IMR-90 (cell line): ENCODE data around the gene ANGPT4. TPM values are rescaled to one million over a fixed set of nuclear protein-coding genes. Genes with fewer than 3 reads are reported as not detected.

ENCODE experiments used
- ATAC-seq: fragments of 200-7000 bp; cut with Tn5 transposase; 2 replicates; pipeline ENCODE4 v1.9.1; 2020; ENCODE audit warnings: low read depth, mild to moderate bottlenecking, moderate library complexity
- BruUV-seq: library from RNA; stranded (reverse); fragments of 400-500 nt; replicated peaks from 2 replicates; lab custom pipeline; 2021; lab: Mats Ljungman, UMichigan
- CTCF ChIA-PET: fragments of 300-600 bp; formaldehyde crosslinking; extraction: SDS; loops from one replicate; lab custom pipeline; 2021; ENCODE audit warnings: antibody characterized with exemption; lab: Yijun Ruan, JAX
- POLR2A ChIA-PET: fragments of 300-600 bp; sonication (Branson Sonifier 250); formaldehyde crosslinking; loops from one replicate; lab custom pipeline; 2022; ENCODE audit warnings: antibody characterized with exemption; ENCODE audit not compliant: unreplicated experiment; lab: Charles Lee
- DNase-seq: peaks from one replicate; pipeline ENCODE4 v3.0.0; 2013
- H2AFZ ChIP-seq: replicated peaks from 2 replicates; pipeline ENCODE3; 2013; ENCODE audit warnings: low read length, mild to moderate bottlenecking; ENCODE audit not compliant: poor library complexity
- H2AK5ac ChIP-seq: 2 replicates; pipeline ENCODE4 v1.6.1; 2013; ENCODE audit warnings: low read depth, low read length, inconsistent platforms
- H2AK9ac ChIP-seq: replicated peaks from 2 replicates; pipeline ENCODE3; 2013; ENCODE audit warnings: mild to moderate bottlenecking, low read depth, low read length, moderate library complexity; ENCODE audit not compliant: poor library complexity
- H2BK120ac ChIP-seq: 2 replicates; pipeline ENCODE4 v1.6.1; 2013; ENCODE audit warnings: low read depth, low read length, inconsistent platforms
- H2BK15ac ChIP-seq: 3 replicates; pipeline ENCODE4 v1.6.1; 2013; ENCODE audit warnings: low read depth, low read length, inconsistent platforms
- H2BK20ac ChIP-seq: 2 replicates; pipeline ENCODE4 v1.6.1; 2013; ENCODE audit warnings: low read depth, mild to moderate bottlenecking, inconsistent platforms, low read length, moderate library complexity
- H2BK5ac ChIP-seq: 2 replicates; pipeline ENCODE4 v1.6.1; 2013; ENCODE audit warnings: mild to moderate bottlenecking, low read depth, low read length, inconsistent platforms; ENCODE audit not compliant: poor library complexity, severe bottlenecking
- H3K14ac ChIP-seq: replicated peaks from 2 replicates; pipeline ENCODE4 v1.6.1; 2013; ENCODE audit warnings: low read depth, low read length, inconsistent platforms
- H3K18ac ChIP-seq: 2 replicates; pipeline ENCODE4 v1.6.1; 2013; ENCODE audit warnings: low read depth, low read length, control low read depth
- H3K23ac ChIP-seq: 2 replicates; pipeline ENCODE4 v1.6.1; 2013; ENCODE audit warnings: low read depth, low read length, inconsistent platforms
- H3K27ac ChIP-seq: 2 replicates; pipeline ENCODE4 v1.5.1; 2013; ENCODE audit warnings: mild to moderate bottlenecking, control low read depth, low read length; ENCODE audit not compliant: insufficient read depth
- H3K27me3 ChIP-seq: 2 replicates; pipeline ENCODE4 v1.6.1; 2013; ENCODE audit warnings: low read length; ENCODE audit not compliant: control insufficient read depth, insufficient read depth
- H3K36me3 ChIP-seq: 2 replicates; pipeline ENCODE4 v1.6.1; 2013; ENCODE audit warnings: low read length, mixed read lengths; ENCODE audit not compliant: control insufficient read depth, insufficient read depth
- H3K4ac ChIP-seq: 2 replicates; pipeline ENCODE4 v1.6.1; 2013; ENCODE audit warnings: low read depth, low read length, inconsistent platforms
- H3K4me1 ChIP-seq: 2 replicates; pipeline ENCODE4 v1.6.1; 2013; ENCODE audit warnings: low read length, mixed read lengths; ENCODE audit not compliant: control insufficient read depth, insufficient read depth
- H3K4me2 ChIP-seq: 2 replicates; pipeline ENCODE4 v1.6.1; 2013; ENCODE audit warnings: low read depth, mild to moderate bottlenecking, control low read depth, low read length, moderate library complexity
- H3K4me3 ChIP-seq: 2 replicates; pipeline ENCODE4 v1.5.1; 2013; ENCODE audit warnings: low read depth, mild to moderate bottlenecking, control low read depth, low read length, moderate library complexity; ENCODE audit not compliant: insufficient read depth
- H3K56ac ChIP-seq: 2 replicates; pipeline ENCODE4 v1.6.1; 2013; ENCODE audit warnings: low read length, inconsistent platforms; ENCODE audit not compliant: insufficient read depth; ENCODE audit errors: extremely low read depth
- H3K79me1 ChIP-seq, 2 experiments: 2 replicates each; pipeline ENCODE4 v1.6.1; 2013; ENCODE audit warnings: low read length in 2 of 2, inconsistent platforms in 1 of 2, low read depth in 1 of 2
- H3K9ac ChIP-seq: 2 replicates; pipeline ENCODE4 v1.6.1; 2013; ENCODE audit warnings: low read depth, low read length, control low read depth
- H3K9me1 ChIP-seq: 2 replicates; pipeline ENCODE4 v1.6.1; 2013; ENCODE audit warnings: low read length, inconsistent platforms; ENCODE audit not compliant: insufficient read depth
- H3K9me3 ChIP-seq: 2 replicates; pipeline ENCODE4 v1.6.1; 2013; ENCODE audit warnings: low read length; ENCODE audit not compliant: control insufficient read depth, insufficient read depth
- H4K20me1 ChIP-seq: 2 replicates; pipeline ENCODE4 v1.6.1; 2013; ENCODE audit warnings: low read length, inconsistent platforms; ENCODE audit not compliant: insufficient read depth
- H4K5ac ChIP-seq: 2 replicates; pipeline ENCODE4 v1.6.1; 2013; ENCODE audit warnings: mild to moderate bottlenecking, low read depth, low read length, control low read depth
- H4K8ac ChIP-seq, 2 experiments: 2 replicates each; pipeline ENCODE4 v1.6.1; 2013; ENCODE audit warnings: low read depth in 2 of 2, low read length in 2 of 2, control low read depth in 1 of 2, inconsistent platforms in 1 of 2
- H4K91ac ChIP-seq: 2 replicates; pipeline ENCODE4 v1.6.1; 2013; ENCODE audit warnings: low read depth, low read length, inconsistent platforms; ENCODE audit not compliant: insufficient read depth
- BHLHE40 ChIP-seq: fragments of 150-350 bp; IDR thresholded peaks from 2 replicates; pipeline ENCODE4 v1.6.1; 2016; ENCODE audit warnings: mild to moderate bottlenecking, low read depth, low read length
- CEBPB ChIP-seq: IDR thresholded peaks from 2 replicates; pipeline ENCODE4 v1.6.1; 2012; ENCODE audit warnings: low read depth, low read length, improper control_type of control experiment
- CHD1 ChIP-seq: IDR thresholded peaks from 2 replicates; pipeline ENCODE4 v1.6.1; 2012; ENCODE audit warnings: low read depth, low read length, improper control_type of control experiment
- FOS ChIP-seq: fragments of 150-350 bp; IDR thresholded peaks from 2 replicates; pipeline ENCODE4 v1.6.1; 2016; ENCODE audit warnings: low read depth, low read length
- MAFK ChIP-seq: IDR thresholded peaks from 2 replicates; pipeline ENCODE4 v1.6.1; 2012; ENCODE audit warnings: low read depth, low read length, improper control_type of control experiment
- MAZ ChIP-seq: IDR thresholded peaks from 2 replicates; pipeline ENCODE4 v1.6.1; 2012; ENCODE audit warnings: low read depth, mild to moderate bottlenecking, low read length, improper control_type of control experiment, moderate library complexity, borderline replicate concordance
- MXI1 ChIP-seq: IDR thresholded peaks from 2 replicates; pipeline ENCODE4 v1.6.1; 2012; ENCODE audit warnings: low read depth, mild to moderate bottlenecking, low read length, moderate library complexity, borderline replicate concordance
- NFE2L2 ChIP-seq: fragments of 150-350 bp; IDR thresholded peaks from 2 replicates; pipeline ENCODE4 v1.6.1; 2016; ENCODE audit warnings: low read depth, mild to moderate bottlenecking, low read length
- POLR2A ChIP-seq: IDR thresholded peaks from 2 replicates; pipeline ENCODE4 v1.6.1; 2012; ENCODE audit warnings: mild to moderate bottlenecking, low read depth, low read length
- RAD21 ChIP-seq: IDR thresholded peaks from 2 replicates; pipeline ENCODE4 v1.6.1; 2012; ENCODE audit warnings: low read length, improper control_type of control experiment
- RCOR1 ChIP-seq: IDR thresholded peaks from 2 replicates; pipeline ENCODE4 v1.6.1; 2012; ENCODE audit warnings: mild to moderate bottlenecking, low read length, improper control_type of control experiment; ENCODE audit not compliant: insufficient replicate concordance
- RFX5 ChIP-seq: IDR thresholded peaks from 2 replicates; pipeline ENCODE4 v1.8.0; 2012; ENCODE audit warnings: low read depth, mild to moderate bottlenecking, low read length, moderate library complexity
- SMC3 ChIP-seq: fragments of 150-350 bp; IDR thresholded peaks from 2 replicates; pipeline ENCODE4 v1.6.1; 2016; ENCODE audit warnings: low read depth, mild to moderate bottlenecking, antibody characterized with exemption, low read length, moderate library complexity
- WGBS, 2 experiments: methylation state at CpG; one replicate each; pipeline versions ENCODE4 v1.1.5 to v1.1.7; 2013; ENCODE audit warnings: missing lambda C conversion rate in 2 of 2; ENCODE audit not compliant: insufficient read length in 1 of 2; ENCODE audit errors: extremely low coverage in 2 of 2; 5-methylcytosine and 5-hydroxymethylcytosine counted together
- dilution Hi-C: fragments of 300-500 bp; cut with HindIII; formaldehyde crosslinking; loops from one replicate; pipeline ENCODE4 v1.14.3; 2018; ENCODE audit warnings: low sequenced_read_pairs; ENCODE audit not compliant: unreplicated experiment
- in situ Hi-C: fragments of 300-500 bp; cut with MboI; formaldehyde crosslinking; loops from 3 replicates; pipeline ENCODE4 v1.14.3; 2019; ENCODE audit warnings: low sequenced_read_pairs, inconsistent platforms, mixed read lengths
- intact Hi-C: fragments of 100-400 bp; cut with micrococcal nuclease; formaldehyde crosslinking; loops from 2 replicates; pipeline ENCODE4 v1.10.0; 2022
- polyA plus RNA-seq, 3 experiments: library from polyadenylated mRNA; depleted of rRNA; stranded (reverse); fragments of >200 nt; gene quantifications; 2 replicates each; pipeline ENCODE4 v1.2.3, GENCODE V29; 2012; ENCODE audit warnings: low replicate concordance in 1 of 3
- total RNA-seq: library from RNA; depleted of rRNA; stranded (reverse); fragments of >200 nt; gene quantifications from 2 replicates; pipeline ENCODE4 v1.2.3, GENCODE V29; 2012
- TF ChIP-seq, protein P1 (sequence below): conservative IDR thresholded peaks from 2 replicates; pipeline ENCODE4 v1.5.1; 2012; ENCODE audit warnings: mild to moderate bottlenecking, low read depth, low read length, improper control_type of control experiment
- TF ChIP-seq, protein P2 (sequence below): fragments of 150-350 bp; IDR thresholded peaks from 2 replicates; pipeline ENCODE4 v1.6.1; 2017; ENCODE audit warnings: mild to moderate bottlenecking, antibody characterized with exemption, low read length, low read depth
- TF ChIP-seq, protein P3 (sequence below): fragments of 150-350 bp; IDR thresholded peaks from 2 replicates; pipeline ENCODE4 v1.6.1; 2016; ENCODE audit warnings: low read depth, mild to moderate bottlenecking, low read length, moderate library complexity, borderline replicate concordance

ANGPT4 gene
- total and polyA plus RNA-seq, 2 of the 4 experiments (the other 2 are of a cell fraction): not detected

DNA sequence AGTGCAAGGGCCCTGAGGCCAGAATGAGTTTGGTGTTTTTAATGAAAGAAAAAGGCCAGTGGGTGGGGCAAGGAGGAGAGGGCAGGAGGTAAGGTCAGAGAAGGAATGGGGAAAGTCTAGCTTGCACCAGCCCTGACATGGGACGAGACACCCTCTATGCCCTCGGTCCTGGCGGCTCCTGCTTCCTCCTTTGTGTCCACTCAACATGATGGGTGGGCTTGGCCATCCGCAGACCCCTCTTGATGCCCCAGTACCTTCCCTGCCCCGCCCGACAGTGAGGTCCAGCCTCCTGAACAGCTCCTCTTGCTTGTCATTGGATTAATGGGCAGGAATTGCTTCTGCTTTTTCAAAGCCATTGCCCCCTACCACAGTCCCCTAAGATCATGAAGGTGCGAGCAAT lies 33.6 kb upstream of the ANGPT4 start:
- in situ Hi-C loops: loop anchor here (5.0 kb wide), 1 partner anchor 132 kb away; no protein-coding TSS in a partner anchor
- Histone ChIP-seq H3K4ac (no peak overlapping the region), H3K4me2 (no peak overlapping the region), H2AFZ (no peak overlapping the region), H3K27ac (no peak overlapping the region), H2AK5ac (no peak overlapping the region), H2BK120ac (no peak overlapping the region), H3K27me3 (peaks cover 1% of the 10 kb centered on the region; the same call in 1 of the 2 replicates), H3K9ac (no peak overlapping the region), H3K56ac (no peak overlapping the region), H2AK9ac (no peak overlapping the region), H3K23ac (no peak overlapping the region), H2BK20ac (no peak overlapping the region), H3K18ac (no peak overlapping the region), H3K4me3 (no peak overlapping the region), H4K91ac (no peak overlapping the region), H3K36me3 (no peaks in the 10 kb centered on the region), H3K4me1 (no peaks in the 10 kb centered on the region), H4K20me1 (no peaks in the 10 kb centered on the region), H3K79me1 (no peaks in the 10 kb centered on the region), H4K5ac (no peak overlapping the region), H3K14ac (no peak overlapping the region), H3K9me1 (no peaks in the 10 kb centered on the region; the same call in 1 of the 2 replicates), H3K9me3 (no peaks in the 10 kb centered on the region), H2BK5ac (no peak overlapping the region), H2BK15ac (no peak overlapping the region), H4K8ac (no peak overlapping the region)
- DNase-seq: no peak
- TF ChIP-seq, protein P1, sequence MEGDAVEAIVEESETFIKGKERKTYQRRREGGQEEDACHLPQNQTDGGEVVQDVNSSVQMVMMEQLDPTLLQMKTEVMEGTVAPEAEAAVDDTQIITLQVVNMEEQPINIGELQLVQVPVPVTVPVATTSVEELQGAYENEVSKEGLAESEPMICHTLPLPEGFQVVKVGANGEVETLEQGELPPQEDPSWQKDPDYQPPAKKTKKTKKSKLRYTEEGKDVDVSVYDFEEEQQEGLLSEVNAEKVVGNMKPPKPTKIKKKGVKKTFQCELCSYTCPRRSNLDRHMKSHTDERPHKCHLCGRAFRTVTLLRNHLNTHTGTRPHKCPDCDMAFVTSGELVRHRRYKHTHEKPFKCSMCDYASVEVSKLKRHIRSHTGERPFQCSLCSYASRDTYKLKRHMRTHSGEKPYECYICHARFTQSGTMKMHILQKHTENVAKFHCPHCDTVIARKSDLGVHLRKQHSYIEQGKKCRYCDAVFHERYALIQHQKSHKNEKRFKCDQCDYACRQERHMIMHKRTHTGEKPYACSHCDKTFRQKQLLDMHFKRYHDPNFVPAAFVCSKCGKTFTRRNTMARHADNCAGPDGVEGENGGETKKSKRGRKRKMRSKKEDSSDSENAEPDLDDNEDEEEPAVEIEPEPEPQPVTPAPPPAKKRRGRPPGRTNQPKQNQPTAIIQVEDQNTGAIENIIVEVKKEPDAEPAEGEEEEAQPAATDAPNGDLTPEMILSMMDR: no peak
- TF ChIP-seq RFX5: no peak
- no peak for TF ChIP-seq SMC3
- no peak for TF ChIP-seq CHD1
- TF ChIP-seq RAD21: no peak
- TF ChIP-seq, protein P2, sequence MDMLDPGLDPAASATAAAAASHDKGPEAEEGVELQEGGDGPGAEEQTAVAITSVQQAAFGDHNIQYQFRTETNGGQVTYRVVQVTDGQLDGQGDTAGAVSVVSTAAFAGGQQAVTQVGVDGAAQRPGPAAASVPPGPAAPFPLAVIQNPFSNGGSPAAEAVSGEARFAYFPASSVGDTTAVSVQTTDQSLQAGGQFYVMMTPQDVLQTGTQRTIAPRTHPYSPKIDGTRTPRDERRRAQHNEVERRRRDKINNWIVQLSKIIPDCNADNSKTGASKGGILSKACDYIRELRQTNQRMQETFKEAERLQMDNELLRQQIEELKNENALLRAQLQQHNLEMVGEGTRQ: no peak
- TF ChIP-seq POLR2A: no peak
- TF ChIP-seq BHLHE40: no peak
- no peak for TF ChIP-seq MAFK
- TF ChIP-seq NFE2L2: no peak
- TF ChIP-seq FOS: no peak
- TF ChIP-seq RCOR1: no peak
- TF ChIP-seq CEBPB: no peak
- TF ChIP-seq, protein P3, sequence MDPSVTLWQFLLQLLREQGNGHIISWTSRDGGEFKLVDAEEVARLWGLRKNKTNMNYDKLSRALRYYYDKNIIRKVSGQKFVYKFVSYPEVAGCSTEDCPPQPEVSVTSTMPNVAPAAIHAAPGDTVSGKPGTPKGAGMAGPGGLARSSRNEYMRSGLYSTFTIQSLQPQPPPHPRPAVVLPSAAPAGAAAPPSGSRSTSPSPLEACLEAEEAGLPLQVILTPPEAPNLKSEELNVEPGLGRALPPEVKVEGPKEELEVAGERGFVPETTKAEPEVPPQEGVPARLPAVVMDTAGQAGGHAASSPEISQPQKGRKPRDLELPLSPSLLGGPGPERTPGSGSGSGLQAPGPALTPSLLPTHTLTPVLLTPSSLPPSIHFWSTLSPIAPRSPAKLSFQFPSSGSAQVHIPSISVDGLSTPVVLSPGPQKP: no peak
- TF ChIP-seq MXI1: no peak
- TF ChIP-seq MAZ: no peak
- ChIA-PET POLR2A (no interaction called here), CTCF (no interaction called here)
- WGBS, 2 experiments: no CpG with 5 or more reads among the region's 7 CpGs
- intact Hi-C loops: no loop called here
- BruUV-seq: no TSS peak
- dilution Hi-C loops: no loop called here
- no peak for ATAC-seq
